Measurements from ENCODE around the gene CSNK2B.

Gene CSNK2B

GRCh38 chr6:31631681-31632278 lies 34.1 kb upstream of the CSNK2B start:
- no peak overlapping the region for H3K4me3 ChIP-seq (ENCODE audit: low read depth, low read length)

DNA sequence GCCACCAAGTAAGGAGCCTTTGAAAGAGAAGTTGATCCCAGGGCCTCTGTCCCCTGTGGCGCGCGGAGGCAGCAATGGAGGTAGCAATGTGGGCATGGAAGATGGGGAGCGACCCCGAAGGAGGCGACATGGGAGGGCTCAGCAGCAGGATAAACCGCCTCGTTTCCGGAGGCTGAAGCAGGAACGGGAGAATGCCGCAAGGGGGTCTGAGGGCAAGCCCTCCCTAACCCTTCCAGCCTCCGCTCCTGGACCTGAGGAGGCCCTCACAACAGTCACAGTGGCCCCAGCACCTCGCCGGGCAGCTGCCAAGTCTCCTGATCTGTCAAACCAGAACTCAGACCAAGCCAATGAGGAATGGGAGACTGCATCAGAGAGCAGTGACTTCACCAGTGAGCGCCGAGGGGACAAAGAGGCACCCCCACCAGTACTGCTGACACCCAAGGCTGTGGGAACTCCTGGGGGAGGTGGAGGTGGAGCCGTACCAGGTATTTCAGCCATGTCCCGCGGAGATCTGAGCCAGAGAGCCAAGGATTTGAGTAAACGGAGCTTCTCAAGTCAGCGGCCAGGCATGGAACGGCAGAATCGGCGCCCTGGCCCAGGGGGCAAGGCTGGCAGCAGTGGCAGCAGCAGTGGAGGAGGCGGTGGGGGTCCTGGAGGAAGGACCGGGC lies 33.5 kb upstream of the CSNK2B start:
- TF ChIP-seq, protein P1, sequence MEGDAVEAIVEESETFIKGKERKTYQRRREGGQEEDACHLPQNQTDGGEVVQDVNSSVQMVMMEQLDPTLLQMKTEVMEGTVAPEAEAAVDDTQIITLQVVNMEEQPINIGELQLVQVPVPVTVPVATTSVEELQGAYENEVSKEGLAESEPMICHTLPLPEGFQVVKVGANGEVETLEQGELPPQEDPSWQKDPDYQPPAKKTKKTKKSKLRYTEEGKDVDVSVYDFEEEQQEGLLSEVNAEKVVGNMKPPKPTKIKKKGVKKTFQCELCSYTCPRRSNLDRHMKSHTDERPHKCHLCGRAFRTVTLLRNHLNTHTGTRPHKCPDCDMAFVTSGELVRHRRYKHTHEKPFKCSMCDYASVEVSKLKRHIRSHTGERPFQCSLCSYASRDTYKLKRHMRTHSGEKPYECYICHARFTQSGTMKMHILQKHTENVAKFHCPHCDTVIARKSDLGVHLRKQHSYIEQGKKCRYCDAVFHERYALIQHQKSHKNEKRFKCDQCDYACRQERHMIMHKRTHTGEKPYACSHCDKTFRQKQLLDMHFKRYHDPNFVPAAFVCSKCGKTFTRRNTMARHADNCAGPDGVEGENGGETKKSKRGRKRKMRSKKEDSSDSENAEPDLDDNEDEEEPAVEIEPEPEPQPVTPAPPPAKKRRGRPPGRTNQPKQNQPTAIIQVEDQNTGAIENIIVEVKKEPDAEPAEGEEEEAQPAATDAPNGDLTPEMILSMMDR (IDR thresholded peaks at IDR 0.05; ENCODE audit: low read depth, low read length), result no peak
- H3K4me3 ChIP-seq (ENCODE audit: low read depth, low read length), result no peak overlapping the region

More at GRCh38 chr6:31631681-31632278, 34.1 kb upstream of the CSNK2B start:
- TF ChIP-seq, protein P1 (IDR thresholded peaks at IDR 0.05; ENCODE audit: low read depth, low read length), result no peak

- H3K4me3 ChIP-seq (ENCODE audit: low read depth, low read length), result no peak overlapping the region
- TF ChIP-seq, protein P1 (IDR thresholded peaks at IDR 0.05; ENCODE audit: low read depth, low read length), result no peak
Observed at GRCh38 chr6:31633447-31633846, 32.4 kb upstream of the CSNK2B start.

DNA sequence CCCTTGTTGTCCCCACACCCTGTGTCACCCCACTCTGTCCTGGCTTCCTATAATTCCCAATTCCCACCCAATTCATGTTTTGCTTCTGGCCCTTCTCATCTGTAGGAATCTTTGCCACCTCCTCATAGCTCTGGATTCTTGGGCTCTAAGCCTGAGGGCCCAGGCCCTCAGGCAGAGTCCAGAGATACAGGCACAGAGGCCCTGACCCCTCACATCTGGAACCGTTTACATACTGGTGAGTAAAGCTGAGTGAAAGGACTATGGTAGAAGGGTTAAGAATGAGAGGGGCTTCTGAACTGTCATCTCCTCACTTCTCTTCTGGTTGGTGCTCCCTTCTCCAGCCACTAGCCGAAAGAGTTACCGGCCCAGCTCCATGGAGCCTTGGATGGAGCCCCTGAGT lies 31.7 kb upstream of the CSNK2B start:
- H3K4me3 ChIP-seq (ENCODE audit: low read depth, low read length), result no peak overlapping the region
- TF ChIP-seq, protein P1 (IDR thresholded peaks at IDR 0.05; ENCODE audit: low read depth, low read length), result no peak

DNA sequence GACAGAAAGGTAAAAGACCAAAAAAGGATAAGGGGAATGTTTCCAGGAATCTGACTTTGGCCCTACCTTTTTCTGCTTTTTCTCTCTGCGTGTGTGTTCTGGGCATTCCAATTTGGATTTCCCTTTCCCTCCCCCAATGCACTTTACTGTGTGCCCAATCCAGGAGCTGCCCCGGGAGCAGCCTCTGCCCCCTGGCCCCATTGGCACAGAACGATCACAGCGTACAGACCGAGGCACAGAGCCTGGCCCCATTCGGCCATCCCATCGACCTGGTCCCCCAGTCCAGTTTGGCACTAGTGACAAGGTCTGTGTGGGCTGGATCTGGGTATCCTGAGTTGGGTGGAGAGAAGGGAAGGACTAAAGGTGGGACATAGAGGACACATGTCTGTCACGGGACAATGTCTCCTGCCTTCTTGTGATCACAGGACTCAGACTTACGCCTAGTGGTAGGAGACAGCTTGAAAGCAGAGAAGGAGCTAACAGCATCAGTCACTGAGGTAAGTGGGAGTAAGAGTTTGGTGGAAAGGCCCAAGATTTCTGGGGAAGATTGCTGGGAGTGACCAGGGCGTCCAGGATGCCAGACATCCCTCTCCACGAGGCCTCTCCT lies 30.8 kb upstream of the CSNK2B start:
- H3K4me3 ChIP-seq (ENCODE audit: low read depth, low read length), result no peak overlapping the region
- TF ChIP-seq, protein P1 (IDR thresholded peaks at IDR 0.05; ENCODE audit: low read depth, low read length), result no peak

DNA sequence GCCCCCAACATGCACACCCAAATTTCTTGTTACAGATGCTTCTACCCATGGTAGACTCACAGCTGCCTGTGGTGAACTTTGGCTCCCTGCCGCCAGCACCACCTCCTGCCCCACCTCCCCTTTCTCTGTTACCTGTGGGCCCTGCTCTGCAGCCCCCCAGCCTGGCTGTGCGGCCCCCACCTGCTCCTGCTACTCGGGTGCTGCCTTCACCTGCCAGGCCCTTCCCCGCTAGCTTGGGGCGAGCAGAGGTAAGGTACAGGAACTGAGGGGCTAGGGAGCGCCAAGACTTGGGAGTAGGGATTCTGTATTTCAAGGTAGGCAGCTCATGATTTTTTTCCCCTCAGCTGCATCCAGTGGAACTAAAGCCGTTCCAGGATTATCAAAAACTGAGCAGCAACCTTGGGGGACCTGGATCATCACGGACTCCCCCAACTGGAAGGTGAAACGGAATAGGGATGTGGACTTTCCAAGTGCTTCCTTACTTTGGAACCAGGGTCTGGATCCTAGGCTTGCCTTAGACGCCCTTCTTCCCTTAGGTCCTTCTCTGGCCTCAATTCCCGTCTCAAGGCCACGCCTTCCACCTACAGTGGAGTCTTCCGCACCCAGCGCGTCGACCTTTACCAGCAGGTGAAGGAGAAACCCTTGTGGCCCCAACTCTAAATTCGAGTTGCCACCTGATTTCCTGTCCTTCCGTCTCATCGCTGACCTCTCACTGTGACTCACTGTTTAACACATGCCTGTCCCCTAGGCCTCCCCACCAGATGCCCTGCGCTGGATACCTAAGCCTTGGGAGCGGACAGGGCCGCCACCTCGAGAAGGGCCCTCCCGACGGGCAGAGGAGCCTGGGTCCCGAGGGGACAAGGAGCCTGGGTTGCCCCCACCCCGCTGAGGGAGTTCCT lies 28.9 kb upstream of the CSNK2B start:
- TF ChIP-seq, protein P1 (IDR thresholded peaks at IDR 0.05; ENCODE audit: low read depth, low read length), result no peak
- H3K4me3 ChIP-seq (ENCODE audit: low read depth, low read length), result no peak overlapping the region
